ENCODE data around the gene AFG1L.

Gene AFG1L

GRCh38 chr6:108432143-108432542 is 137.3 kb downstream of the AFG1L start:
- no peak overlapping the region for H3K4me3 ChIP-seq (ENCODE audit: insufficient read depth, low read depth, low read length)
- H3K4me1 ChIP-seq (ENCODE audit: control insufficient read depth, insufficient read depth, low read length) = no peaks in the 10 kb centered on the region
- no peaks in the 10 kb centered on the region for H3K9me3 ChIP-seq (ENCODE audit: control insufficient read depth, low read length)
- H3K27ac ChIP-seq (ENCODE audit: insufficient read depth, low read depth, low read length, poor library complexity, severe bottlenecking) = no peak overlapping the region
- no peaks in the 10 kb centered on the region for H3K36me3 ChIP-seq (ENCODE audit: control insufficient read depth, insufficient read depth, low read length)
- WGBS, 2 experiments = 100% methylated on average over 2 of the region's 2 CpGs; no CpG with 5 or more reads in 1 of the 2 experiments
- no peaks in the 10 kb centered on the region for H3K27me3 ChIP-seq (ENCODE audit: control insufficient read depth, insufficient read depth, low read length, poor library complexity, severe bottlenecking)

GRCh38 chr6:108432792-108433191 is 137.9 kb downstream of the AFG1L start:
- Histone ChIP-seq H3K27me3 (ENCODE audit: control insufficient read depth, insufficient read depth, low read length, poor library complexity, severe bottlenecking) (no peaks in the 10 kb centered on the region), H3K36me3 (ENCODE audit: control insufficient read depth, insufficient read depth, low read length) (no peaks in the 10 kb centered on the region), H3K4me3 (ENCODE audit: insufficient read depth, low read depth, low read length) (no peak overlapping the region), H3K27ac (ENCODE audit: insufficient read depth, low read depth, low read length, poor library complexity, severe bottlenecking) (no peak overlapping the region), H3K9me3 (ENCODE audit: control insufficient read depth, low read length) (no peaks in the 10 kb centered on the region), H3K4me1 (ENCODE audit: control insufficient read depth, insufficient read depth, low read length) (no peaks in the 10 kb centered on the region)
- 91 to 95% methylated on average over 3 of the region's 3 CpGs for WGBS, 2 experiments

GRCh38 chr6:108434222-108434621 is 139.4 kb downstream of the AFG1L start:
- Histone ChIP-seq H3K27me3 (ENCODE audit: control insufficient read depth, insufficient read depth, low read length, poor library complexity, severe bottlenecking) (no peaks in the 10 kb centered on the region), H3K36me3 (ENCODE audit: control insufficient read depth, insufficient read depth, low read length) (no peaks in the 10 kb centered on the region)
- whole genome bisulfite sequencing, 2 experiments = 90 to 97% methylated on average over 1 of the region's 1 CpG

GRCh38 chr6:108435391-108435790 is 140.5 kb downstream of the AFG1L start:
- 92 to 95% methylated on average over 5 of the region's 5 CpGs for WGBS, 2 experiments
- Histone ChIP-seq H3K4me3 (ENCODE audit: insufficient read depth, low read depth, low read length) (no peak overlapping the region), H3K9me3 (ENCODE audit: control insufficient read depth, low read length) (no peaks in the 10 kb centered on the region), H3K4me1 (ENCODE audit: control insufficient read depth, insufficient read depth, low read length) (no peaks in the 10 kb centered on the region), H3K36me3 (ENCODE audit: control insufficient read depth, insufficient read depth, low read length) (no peaks in the 10 kb centered on the region), H3K27ac (ENCODE audit: insufficient read depth, low read depth, low read length, poor library complexity, severe bottlenecking) (no peak overlapping the region), H3K27me3 (ENCODE audit: control insufficient read depth, insufficient read depth, low read length, poor library complexity, severe bottlenecking) (no peaks in the 10 kb centered on the region)

More at GRCh38 chr6:108434222-108434621, 139.4 kb downstream of the AFG1L start:
- Histone ChIP-seq H3K27ac (ENCODE audit: insufficient read depth, low read depth, low read length, poor library complexity, severe bottlenecking) (no peak overlapping the region), H3K4me1 (ENCODE audit: control insufficient read depth, insufficient read depth, low read length) (no peaks in the 10 kb centered on the region), H3K4me3 (ENCODE audit: insufficient read depth, low read depth, low read length) (no peak overlapping the region), H3K9me3 (ENCODE audit: control insufficient read depth, low read length) (no peaks in the 10 kb centered on the region)

- Histone ChIP-seq H3K36me3 (ENCODE audit: control insufficient read depth, insufficient read depth, low read length) (no peaks in the 10 kb centered on the region), H3K4me3 (ENCODE audit: insufficient read depth, low read depth, low read length) (no peak overlapping the region), H3K9me3 (ENCODE audit: control insufficient read depth, low read length) (no peaks in the 10 kb centered on the region), H3K4me1 (ENCODE audit: control insufficient read depth, insufficient read depth, low read length) (no peaks in the 10 kb centered on the region), H3K27me3 (ENCODE audit: control insufficient read depth, insufficient read depth, low read length, poor library complexity, severe bottlenecking) (no peaks in the 10 kb centered on the region), H3K27ac (ENCODE audit: insufficient read depth, low read depth, low read length, poor library complexity, severe bottlenecking) (no peak overlapping the region)
- 91 to 95% methylated on average over 2 of the region's 2 CpGs for WGBS, 2 experiments
Observed at GRCh38 chr6:108436771-108437170, 141.9 kb downstream of the AFG1L start.

GRCh38 chr6:108437821-108438220 is 143.0 kb downstream of the AFG1L start:
- H3K27me3 ChIP-seq (ENCODE audit: control insufficient read depth, insufficient read depth, low read length, poor library complexity, severe bottlenecking) = no peaks in the 10 kb centered on the region
- no peaks in the 10 kb centered on the region for H3K36me3 ChIP-seq (ENCODE audit: control insufficient read depth, insufficient read depth, low read length)
- 92 to 100% methylated on average over 1 of the region's 1 CpG for WGBS, 2 experiments
- H3K4me1 ChIP-seq (ENCODE audit: control insufficient read depth, insufficient read depth, low read length) = no peaks in the 10 kb centered on the region
- no peak overlapping the region for H3K27ac ChIP-seq (ENCODE audit: insufficient read depth, low read depth, low read length, poor library complexity, severe bottlenecking)
- no peaks in the 10 kb centered on the region for H3K9me3 ChIP-seq (ENCODE audit: control insufficient read depth, low read length)
- H3K4me3 ChIP-seq (ENCODE audit: insufficient read depth, low read depth, low read length) = no peak overlapping the region

GRCh38 chr6:108438918-108439317 is 144.1 kb downstream of the AFG1L start:
- Histone ChIP-seq H3K4me3 (ENCODE audit: insufficient read depth, low read depth, low read length) (no peak overlapping the region), H3K27ac (ENCODE audit: insufficient read depth, low read depth, low read length, poor library complexity, severe bottlenecking) (no peak overlapping the region), H3K36me3 (ENCODE audit: control insufficient read depth, insufficient read depth, low read length) (no peaks in the 10 kb centered on the region), H3K4me1 (ENCODE audit: control insufficient read depth, insufficient read depth, low read length) (no peaks in the 10 kb centered on the region), H3K27me3 (ENCODE audit: control insufficient read depth, insufficient read depth, low read length, poor library complexity, severe bottlenecking) (no peaks in the 10 kb centered on the region), H3K9me3 (ENCODE audit: control insufficient read depth, low read length) (no peaks in the 10 kb centered on the region)
- 92 to 94% methylated on average over 8 of the region's 8 CpGs for WGBS, 2 experiments

- H3K27me3 ChIP-seq (ENCODE audit: control insufficient read depth, insufficient read depth, low read length, poor library complexity, severe bottlenecking) = no peaks in the 10 kb centered on the region
- no peaks in the 10 kb centered on the region for H3K4me1 ChIP-seq (ENCODE audit: control insufficient read depth, insufficient read depth, low read length)
- no peaks in the 10 kb centered on the region for H3K9me3 ChIP-seq (ENCODE audit: control insufficient read depth, low read length)
- no peaks in the 10 kb centered on the region for H3K36me3 ChIP-seq (ENCODE audit: control insufficient read depth, insufficient read depth, low read length)
- H3K27ac ChIP-seq (ENCODE audit: insufficient read depth, low read depth, low read length, poor library complexity, severe bottlenecking) = no peak overlapping the region
- H3K4me3 ChIP-seq (ENCODE audit: insufficient read depth, low read depth, low read length) = no peak overlapping the region
Observed at GRCh38 chr6:108441141-108441540, 146.3 kb downstream of the AFG1L start.

- Histone ChIP-seq H3K27me3 (ENCODE audit: control insufficient read depth, insufficient read depth, low read length, poor library complexity, severe bottlenecking) (no peaks in the 10 kb centered on the region), H3K36me3 (ENCODE audit: control insufficient read depth, insufficient read depth, low read length) (no peaks in the 10 kb centered on the region), H3K27ac (ENCODE audit: insufficient read depth, low read depth, low read length, poor library complexity, severe bottlenecking) (no peak overlapping the region), H3K4me3 (ENCODE audit: insufficient read depth, low read depth, low read length) (no peak overlapping the region), H3K4me1 (ENCODE audit: control insufficient read depth, insufficient read depth, low read length) (no peaks in the 10 kb centered on the region), H3K9me3 (ENCODE audit: control insufficient read depth, low read length) (no peaks in the 10 kb centered on the region)
- WGBS, 2 experiments = 84 to 87% methylated on average over 2 of the region's 2 CpGs
Observed at GRCh38 chr6:108442770-108443520, 148.1 kb downstream of the AFG1L start.

- Histone ChIP-seq H3K4me1 (ENCODE audit: control insufficient read depth, insufficient read depth, low read length) (no peaks in the 10 kb centered on the region), H3K9me3 (ENCODE audit: control insufficient read depth, low read length) (no peaks in the 10 kb centered on the region), H3K36me3 (ENCODE audit: control insufficient read depth, insufficient read depth, low read length) (no peaks in the 10 kb centered on the region), H3K4me3 (ENCODE audit: insufficient read depth, low read depth, low read length) (no peak overlapping the region), H3K27me3 (ENCODE audit: control insufficient read depth, insufficient read depth, low read length, poor library complexity, severe bottlenecking) (no peaks in the 10 kb centered on the region), H3K27ac (ENCODE audit: insufficient read depth, low read depth, low read length, poor library complexity, severe bottlenecking) (no peak overlapping the region)
- 83 to 85% methylated on average over 3 of the region's 3 CpGs for WGBS, 2 experiments
Observed at GRCh38 chr6:108446629-108447150, 151.8 kb downstream of the AFG1L start.
